Kidney epithelial cell (primary cell): Measurements from ENCODE around the gene BCAT1. TPM values are rescaled to one million over a fixed set of nuclear protein-coding genes. Genes with fewer than 3 reads are reported as not detected.

Experiments used
- DNase-seq: peaks from one replicate; pipeline ENCODE4 v3.0.0-alpha.2; 2010; ENCODE audit warnings: low read depth
- H3K27me3 ChIP-seq: 2 replicates; pipeline ENCODE4 v1.6.0; 2011; ENCODE audit warnings: low read length; ENCODE audit not compliant: control insufficient read depth, insufficient read depth
- H3K36me3 ChIP-seq: 2 replicates; pipeline ENCODE4 v1.5.1; 2011; ENCODE audit warnings: low read length; ENCODE audit not compliant: control insufficient read depth, insufficient read depth
- H3K4me3 ChIP-seq: 2 replicates; pipeline ENCODE4 v1.5.1; 2011; ENCODE audit warnings: low read depth, mild to moderate bottlenecking, control low read depth, low read length
- CTCF ChIP-seq: IDR thresholded peaks from 2 replicates; pipeline ENCODE4 v1.5.1; 2011; ENCODE audit warnings: mild to moderate bottlenecking, moderate library complexity, low read length, control low read depth, inconsistent platforms; ENCODE audit not compliant: insufficient read depth, poor library complexity, severe bottlenecking
- total RNA-seq: library from RNA; depleted of rRNA; stranded (reverse); fragments of >200 nt; gene quantifications from 2 replicates; pipeline ENCODE4 v1.2.3, GENCODE V29; 2015

The BCAT1 gene
- total RNA-seq, 1 donor from 2014 or later = 103 TPM

- no peak for DNase-seq
- TF ChIP-seq CTCF = no peak
- Histone ChIP-seq H3K27me3 (no peaks in the 10 kb centered on the region), H3K4me3 (peak overlapping the region; percentile 51), H3K36me3 (no peaks in the 10 kb centered on the region)
These were observed 46.2 kb downstream of the BCAT1 start for GRCh38 chr12:24902511-24903328.

- no peak for TF ChIP-seq CTCF
- Histone ChIP-seq H3K36me3 (no peaks in the 10 kb centered on the region), H3K27me3 (no peaks in the 10 kb centered on the region), H3K4me3 (peak overlapping the region; percentile 51)
- no peak for DNase-seq
These were observed 47.1 kb downstream of the BCAT1 start for GRCh38 chr12:24901576-24902461.

- Histone ChIP-seq H3K4me3 (no peak overlapping the region), H3K36me3 (no peaks in the 10 kb centered on the region), H3K27me3 (no peaks in the 10 kb centered on the region)
- no peak for TF ChIP-seq CTCF
- no peak for DNase-seq
These were observed 48.7 kb downstream of the BCAT1 start for GRCh38 chr12:24900196-24900595.

GRCh38 chr12:24899503-24900075, 49.3 kb downstream of the BCAT1 start:
- Histone ChIP-seq H3K36me3 (no peaks in the 10 kb centered on the region), H3K4me3 (no peak overlapping the region), H3K27me3 (no peaks in the 10 kb centered on the region)
- no peak for TF ChIP-seq CTCF
- no peak for DNase-seq

GRCh38 chr12:24898606-24899005, 50.3 kb downstream of the BCAT1 start:
- no peak for TF ChIP-seq CTCF
- H3K36me3 ChIP-seq = peaks cover 1% of the 10 kb centered on the region
- DNase-seq = no peak

More at GRCh38 chr12:24898606-24899005, 50.3 kb downstream of the BCAT1 start:
- no peaks in the 10 kb centered on the region for H3K27me3 ChIP-seq
- no peak overlapping the region for H3K4me3 ChIP-seq
